HepG2 (cell line): ENCODE measurements around the gene SH3GL1. TPM values are rescaled to one million over a fixed set of nuclear protein-coding genes. Genes with fewer than 3 reads are reported as not detected.

Experiments used
- ARHGAP35 ChIP-seq: sonication (generic); formaldehyde crosslinking; IDR thresholded peaks from 2 replicates; pipeline ENCODE4 v1.9.0; 2022; ENCODE audit warnings: mild to moderate bottlenecking, inconsistent platforms, moderate library complexity, missing genetic modification reagents, borderline replicate concordance
- ATAD3A ChIP-seq: sonication (generic); formaldehyde crosslinking; IDR thresholded peaks from 2 replicates; pipeline ENCODE4 v1.4.0; 2020; ENCODE audit warnings: missing genetic modification reagents
- CREM ChIP-seq, 2 experiments: sonication (generic) in 1 of 2; formaldehyde crosslinking in 1 of 2; IDR thresholded peaks; 2 replicates each; pipeline versions ENCODE4 v1.4.0 to v1.6.1; 2016 to 2020; ENCODE audit warnings: antibody characterized with exemption in 1 of 2, mild to moderate bottlenecking in 1 of 2, missing genetic modification reagents in 1 of 2
- KLF13 ChIP-seq: sonication (generic); formaldehyde crosslinking; IDR thresholded peaks from 2 replicates; pipeline ENCODE4 v1.4.0; 2020; ENCODE audit warnings: mild to moderate bottlenecking, missing genetic modification reagents
- NBN ChIP-seq: fragments of 450-650 bp; conservative IDR thresholded peaks from 2 replicates; pipeline ENCODE4 v1.6.1; 2017
- NCOA2 ChIP-seq: sonication (generic); formaldehyde crosslinking; IDR thresholded peaks from 2 replicates; pipeline ENCODE4 v1.8.0; 2022; ENCODE audit warnings: inconsistent platforms
- NONO ChIP-seq, 2 experiments: fragments of 450-650 bp in 1 of 2; sonication (generic) in 1 of 2; formaldehyde crosslinking in 1 of 2; IDR thresholded peaks in 1 of 2; conservative IDR thresholded peaks in 1 of 2; 2 replicates each; pipeline versions ENCODE4 v1.6.1 to v1.8.0; 2017 to 2022; ENCODE audit warnings: mild to moderate bottlenecking in 1 of 2, missing genetic modification reagents in 1 of 2, moderate library complexity in 1 of 2
- RARG ChIP-seq: sonication (generic); formaldehyde crosslinking; IDR thresholded peaks from 2 replicates; pipeline ENCODE4 v1.4.0; 2020; ENCODE audit warnings: low read depth, mild to moderate bottlenecking, missing genetic modification reagents
- RNF2 ChIP-seq: fragments of 450-650 bp; conservative IDR thresholded peaks from 2 replicates; pipeline ENCODE4 v1.6.1; 2016; ENCODE audit warnings: low read depth
- RORA ChIP-seq: sonication (generic); formaldehyde crosslinking; IDR thresholded peaks from 2 replicates; pipeline ENCODE4 v1.5.0; 2020; ENCODE audit warnings: mild to moderate bottlenecking, missing genetic modification reagents, moderate library complexity
- SATB2 ChIP-seq: sonication (generic); formaldehyde crosslinking; IDR thresholded peaks from 2 replicates; pipeline ENCODE4 v1.5.0; 2020; ENCODE audit warnings: missing genetic modification reagents
- SMAD1 ChIP-seq: sonication (generic); formaldehyde crosslinking; IDR thresholded peaks from 2 replicates; pipeline ENCODE4 v1.4.0; 2020; ENCODE audit warnings: missing genetic modification reagents, low read depth, mild to moderate bottlenecking, borderline replicate concordance
- TBL1XR1 ChIP-seq: fragments of 150-350 bp; IDR thresholded peaks from 2 replicates; pipeline ENCODE4 v1.6.1; 2014; ENCODE audit warnings: borderline replicate concordance, low read length; ENCODE audit not compliant: partially characterized antibody
- TRIM24 ChIP-seq: sonication (generic); formaldehyde crosslinking; IDR thresholded peaks from 2 replicates; pipeline ENCODE4 v1.8.0; 2022; ENCODE audit warnings: mild to moderate bottlenecking, missing genetic modification reagents
- ZFP36 ChIP-seq: fragments of 150-350 bp; IDR thresholded peaks from 2 replicates; pipeline ENCODE4 v1.6.1; 2018; ENCODE audit warnings: borderline replicate concordance, low read length, low read depth; ENCODE audit not compliant: partially characterized antibody
- ZNF484 ChIP-seq: sonication (generic); formaldehyde crosslinking; IDR thresholded peaks from 2 replicates; pipeline ENCODE4 v1.5.1; 2020; ENCODE audit warnings: mild to moderate bottlenecking, low read depth, missing genetic modification reagents, borderline replicate concordance
- ZNF564 ChIP-seq: sonication (generic); formaldehyde crosslinking; IDR thresholded peaks from 2 replicates; pipeline ENCODE4 v1.8.1; 2023; ENCODE audit warnings: mild to moderate bottlenecking, missing genetic modification reagents
- ZNF652 ChIP-seq: IDR thresholded peaks from 2 replicates; pipeline ENCODE4 v1.6.1; 2016; ENCODE audit warnings: low read depth, borderline replicate concordance
- polyA plus RNA-seq, 8 experiments: library from polyadenylated mRNA; depleted of rRNA in 3 of 8; stranded (reverse) in 7 of 8; unstranded in 1 of 8; fragments of >200 nt; fragmentation: Illumina TruSeq in 4 of 8; extraction: Trizol in 4 of 8; gene quantifications; 2 replicates each; pipeline versions ENCODE4 v1.2.1 to v1.2.3, GENCODE V29; 2011 to 2016; ENCODE audit warnings: low read depth in 4 of 8, missing spikeins in 1 of 8, mixed read lengths in 1 of 8; ENCODE audit not compliant: insufficient read depth in 1 of 8
- total RNA-seq, 5 experiments: library from RNA; depleted of rRNA; stranded (reverse); fragments of >200 nt; fragmentation: Illumina TruSeq; extraction: Trizol; gene quantifications; 2 replicates each; pipeline ENCODE4 v1.2.3, GENCODE V29; 2016; ENCODE audit warnings: low read depth in 1 of 5
- TF ChIP-seq, protein P1 (sequence below): sonication (generic); formaldehyde crosslinking; conservative IDR thresholded peaks from 2 replicates; pipeline ENCODE4 v1.4.0; 2020; ENCODE audit warnings: missing genetic modification reagents
- TF ChIP-seq, protein P2 (sequence below): sonication (generic); formaldehyde crosslinking; IDR thresholded peaks from 2 replicates; pipeline ENCODE4 v1.5.0; 2020; ENCODE audit warnings: missing genetic modification reagents, mild to moderate bottlenecking, borderline replicate concordance
- TF ChIP-seq, protein P3 (sequence below): sonication (generic); formaldehyde crosslinking; IDR thresholded peaks from 2 replicates; pipeline ENCODE4 v1.4.0; 2020; ENCODE audit warnings: mild to moderate bottlenecking, low read depth, missing genetic modification reagents
- TF ChIP-seq, protein P4 (sequence below): IDR thresholded peaks from 2 replicates; pipeline ENCODE4 v1.6.1; 2016; ENCODE audit warnings: control low read depth
- TF ChIP-seq, protein P5 (sequence below): sonication (generic); IDR thresholded peaks from 2 replicates; pipeline ENCODE4 v1.6.1; 2016; ENCODE audit warnings: low read depth, borderline replicate concordance

SH3GL1 gene
- total and polyA plus RNA-seq, 2 of the 13 experiments (the other 11 are each of a cell fraction or from before 2014, with no cell fraction given) = 33.0 to 45.1 TPM

DNA sequence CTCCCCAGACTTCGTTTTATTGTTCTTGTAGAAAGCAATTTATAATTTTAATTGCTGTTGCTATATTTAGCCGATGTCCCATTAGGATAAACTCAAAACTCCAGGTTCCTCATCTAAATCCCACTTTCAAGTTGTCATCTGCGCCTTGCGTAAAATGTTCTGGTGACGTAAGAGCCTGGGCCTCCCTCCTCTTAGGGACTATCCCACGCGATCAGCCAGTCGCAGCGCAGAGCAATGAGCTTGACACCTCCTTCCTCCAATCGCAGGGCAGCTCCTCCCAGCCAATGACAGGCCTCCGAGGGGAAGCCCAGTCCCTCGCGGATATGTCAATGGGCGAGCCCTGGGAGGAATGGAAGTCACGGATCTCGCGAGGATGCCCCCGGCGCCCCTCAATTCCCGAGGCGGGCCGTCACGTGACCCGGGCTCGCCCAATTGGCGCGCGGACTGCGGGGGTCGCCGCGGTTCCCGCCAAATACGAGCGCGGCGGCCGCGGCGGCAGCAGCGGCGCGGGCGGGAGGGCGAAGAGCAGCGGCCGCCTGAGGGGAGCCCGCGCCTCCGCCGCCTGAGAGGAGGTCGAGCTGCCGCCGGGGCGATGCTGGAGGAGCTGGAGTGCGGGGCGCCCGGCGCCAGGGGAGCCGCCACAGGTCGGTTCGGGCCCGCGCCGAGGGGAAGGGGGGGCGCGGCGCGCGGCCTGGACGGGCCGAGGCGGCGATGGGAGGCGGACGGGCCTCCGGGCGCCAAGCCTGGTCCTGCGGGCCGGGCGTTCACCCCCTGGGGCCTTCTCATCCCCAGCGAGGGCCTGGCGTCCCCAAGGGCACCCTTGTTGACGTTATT, 2.0 kb upstream of the SH3GL1 start, which contains the start of gene CHAF1A (continued):
- TF ChIP-seq CREM (IDR thresholded peaks at IDR 0.05) (peak; percentile 90), CREM (CRISPR knock-in tag; IDR thresholded peaks at IDR 0.05) (no peak), RORA (CRISPR knock-in tag) (no peak), NONO (IDR thresholded peaks at IDR 0.05) (no peak), NONO (CRISPR knock-in tag; conservative IDR thresholded peaks at IDR 0.05) (no peak), KLF13 (CRISPR knock-in tag) (no peak), ARHGAP35 (no peak), ZFP36 (no peak), ZNF564 (CRISPR knock-in tag) (no peak), RARG (CRISPR knock-in tag) (no peak), NBN (no peak), RNF2 (peak; percentile 92; the same call in 1 of the 2 replicates), ZNF484 (CRISPR knock-in tag) (no peak), TBL1XR1 (no peak), SATB2 (CRISPR knock-in tag) (no peak), ZNF652 (CRISPR knock-in tag) (no peak), NCOA2 (no peak), TRIM24 (no peak), SMAD1 (CRISPR knock-in tag) (no peak), ATAD3A (CRISPR knock-in tag) (no peak)
- TF ChIP-seq, protein P1, sequence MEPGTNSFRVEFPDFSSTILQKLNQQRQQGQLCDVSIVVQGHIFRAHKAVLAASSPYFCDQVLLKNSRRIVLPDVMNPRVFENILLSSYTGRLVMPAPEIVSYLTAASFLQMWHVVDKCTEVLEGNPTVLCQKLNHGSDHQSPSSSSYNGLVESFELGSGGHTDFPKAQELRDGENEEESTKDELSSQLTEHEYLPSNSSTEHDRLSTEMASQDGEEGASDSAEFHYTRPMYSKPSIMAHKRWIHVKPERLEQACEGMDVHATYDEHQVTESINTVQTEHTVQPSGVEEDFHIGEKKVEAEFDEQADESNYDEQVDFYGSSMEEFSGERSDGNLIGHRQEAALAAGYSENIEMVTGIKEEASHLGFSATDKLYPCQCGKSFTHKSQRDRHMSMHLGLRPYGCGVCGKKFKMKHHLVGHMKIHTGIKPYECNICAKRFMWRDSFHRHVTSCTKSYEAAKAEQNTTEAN (CRISPR knock-in tag) = no peak
- TF ChIP-seq, protein P2, sequence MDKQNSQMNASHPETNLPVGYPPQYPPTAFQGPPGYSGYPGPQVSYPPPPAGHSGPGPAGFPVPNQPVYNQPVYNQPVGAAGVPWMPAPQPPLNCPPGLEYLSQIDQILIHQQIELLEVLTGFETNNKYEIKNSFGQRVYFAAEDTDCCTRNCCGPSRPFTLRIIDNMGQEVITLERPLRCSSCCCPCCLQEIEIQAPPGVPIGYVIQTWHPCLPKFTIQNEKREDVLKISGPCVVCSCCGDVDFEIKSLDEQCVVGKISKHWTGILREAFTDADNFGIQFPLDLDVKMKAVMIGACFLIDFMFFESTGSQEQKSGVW (CRISPR knock-in tag) = no peak
- TF ChIP-seq, protein P3, sequence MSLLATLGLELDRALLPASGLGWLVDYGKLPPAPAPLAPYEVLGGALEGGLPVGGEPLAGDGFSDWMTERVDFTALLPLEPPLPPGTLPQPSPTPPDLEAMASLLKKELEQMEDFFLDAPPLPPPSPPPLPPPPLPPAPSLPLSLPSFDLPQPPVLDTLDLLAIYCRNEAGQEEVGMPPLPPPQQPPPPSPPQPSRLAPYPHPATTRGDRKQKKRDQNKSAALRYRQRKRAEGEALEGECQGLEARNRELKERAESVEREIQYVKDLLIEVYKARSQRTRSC (CRISPR knock-in tag) = no peak
- TF ChIP-seq, protein P4, sequence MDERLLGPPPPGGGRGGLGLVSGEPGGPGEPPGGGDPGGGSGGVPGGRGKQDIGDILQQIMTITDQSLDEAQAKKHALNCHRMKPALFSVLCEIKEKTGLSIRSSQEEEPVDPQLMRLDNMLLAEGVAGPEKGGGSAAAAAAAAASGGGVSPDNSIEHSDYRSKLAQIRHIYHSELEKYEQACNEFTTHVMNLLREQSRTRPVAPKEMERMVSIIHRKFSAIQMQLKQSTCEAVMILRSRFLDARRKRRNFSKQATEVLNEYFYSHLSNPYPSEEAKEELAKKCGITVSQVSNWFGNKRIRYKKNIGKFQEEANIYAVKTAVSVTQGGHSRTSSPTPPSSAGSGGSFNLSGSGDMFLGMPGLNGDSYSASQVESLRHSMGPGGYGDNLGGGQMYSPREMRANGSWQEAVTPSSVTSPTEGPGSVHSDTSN = peak; percentile 92
- TF ChIP-seq, protein P5, sequence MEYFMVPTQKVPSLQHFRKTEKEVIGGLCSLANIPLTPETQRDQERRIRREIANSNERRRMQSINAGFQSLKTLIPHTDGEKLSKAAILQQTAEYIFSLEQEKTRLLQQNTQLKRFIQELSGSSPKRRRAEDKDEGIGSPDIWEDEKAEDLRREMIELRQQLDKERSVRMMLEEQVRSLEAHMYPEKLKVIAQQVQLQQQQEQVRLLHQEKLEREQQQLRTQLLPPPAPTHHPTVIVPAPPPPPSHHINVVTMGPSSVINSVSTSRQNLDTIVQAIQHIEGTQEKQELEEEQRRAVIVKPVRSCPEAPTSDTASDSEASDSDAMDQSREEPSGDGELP = no peak
